Measurements from ENCODE around the gene SMAD1. TPM values are rescaled to one million over a fixed set of nuclear protein-coding genes. Genes with fewer than 3 reads are reported as not detected.

SMAD1 gene
- total RNA-seq, 1 experiment from 2014 or later: 15.4 TPM

DNA sequence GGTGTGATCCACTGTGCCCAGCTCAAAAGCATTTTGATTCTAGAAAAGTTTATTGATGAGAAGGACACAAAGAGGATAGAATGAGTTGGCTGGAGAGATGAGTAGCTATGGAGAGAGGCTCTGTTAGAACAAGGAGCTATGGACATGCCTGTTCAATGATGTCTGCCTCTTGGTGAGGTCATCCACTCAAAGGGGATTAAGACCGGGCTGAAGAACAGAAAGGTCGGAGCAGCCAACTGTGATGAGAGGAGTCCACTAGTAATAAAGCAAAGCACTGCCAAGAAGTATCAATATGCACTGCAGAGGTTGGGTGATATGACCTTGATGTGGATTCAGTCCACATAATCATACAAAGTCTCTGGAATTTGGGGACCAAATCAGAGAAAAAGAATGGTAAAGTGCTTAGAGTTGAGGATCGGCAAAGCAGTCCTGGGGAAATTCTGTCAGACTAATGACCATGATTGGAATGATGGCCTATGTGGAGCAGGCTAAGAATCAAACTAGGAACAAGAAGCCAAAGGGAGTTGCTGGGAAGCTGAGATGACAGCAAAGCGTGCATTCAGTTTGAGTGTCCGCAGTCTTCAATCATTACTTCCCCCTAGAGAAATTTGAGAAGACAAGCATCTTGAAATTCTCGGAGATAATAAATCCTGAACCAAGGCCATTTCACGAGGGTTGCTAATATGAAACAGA is 81.8 kb downstream of the SMAD1 start:
- TF ChIP-seq ZNF416 (CRISPR knock-in tag; IDR thresholded peaks at IDR 0.05): no peak
- no peak for TF ChIP-seq GTF2I (CRISPR knock-in tag; conservative IDR thresholded peaks at IDR 0.05)
- TF ChIP-seq FOXJ3 (CRISPR knock-in tag; IDR thresholded peaks at IDR 0.05; ENCODE audit: borderline replicate concordance): no peak
- TF ChIP-seq, protein P1, sequence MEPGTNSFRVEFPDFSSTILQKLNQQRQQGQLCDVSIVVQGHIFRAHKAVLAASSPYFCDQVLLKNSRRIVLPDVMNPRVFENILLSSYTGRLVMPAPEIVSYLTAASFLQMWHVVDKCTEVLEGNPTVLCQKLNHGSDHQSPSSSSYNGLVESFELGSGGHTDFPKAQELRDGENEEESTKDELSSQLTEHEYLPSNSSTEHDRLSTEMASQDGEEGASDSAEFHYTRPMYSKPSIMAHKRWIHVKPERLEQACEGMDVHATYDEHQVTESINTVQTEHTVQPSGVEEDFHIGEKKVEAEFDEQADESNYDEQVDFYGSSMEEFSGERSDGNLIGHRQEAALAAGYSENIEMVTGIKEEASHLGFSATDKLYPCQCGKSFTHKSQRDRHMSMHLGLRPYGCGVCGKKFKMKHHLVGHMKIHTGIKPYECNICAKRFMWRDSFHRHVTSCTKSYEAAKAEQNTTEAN (CRISPR knock-in tag; IDR thresholded peaks at IDR 0.05): no peak
- no peak for TF ChIP-seq GRHL2 (CRISPR knock-in tag; IDR thresholded peaks at IDR 0.05; ENCODE audit: insufficient replicate concordance, severe bottlenecking)
- TF ChIP-seq, protein P2, sequence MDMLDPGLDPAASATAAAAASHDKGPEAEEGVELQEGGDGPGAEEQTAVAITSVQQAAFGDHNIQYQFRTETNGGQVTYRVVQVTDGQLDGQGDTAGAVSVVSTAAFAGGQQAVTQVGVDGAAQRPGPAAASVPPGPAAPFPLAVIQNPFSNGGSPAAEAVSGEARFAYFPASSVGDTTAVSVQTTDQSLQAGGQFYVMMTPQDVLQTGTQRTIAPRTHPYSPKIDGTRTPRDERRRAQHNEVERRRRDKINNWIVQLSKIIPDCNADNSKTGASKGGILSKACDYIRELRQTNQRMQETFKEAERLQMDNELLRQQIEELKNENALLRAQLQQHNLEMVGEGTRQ (CRISPR knock-in tag; IDR thresholded peaks at IDR 0.05): no peak
- TF ChIP-seq, protein P3, sequence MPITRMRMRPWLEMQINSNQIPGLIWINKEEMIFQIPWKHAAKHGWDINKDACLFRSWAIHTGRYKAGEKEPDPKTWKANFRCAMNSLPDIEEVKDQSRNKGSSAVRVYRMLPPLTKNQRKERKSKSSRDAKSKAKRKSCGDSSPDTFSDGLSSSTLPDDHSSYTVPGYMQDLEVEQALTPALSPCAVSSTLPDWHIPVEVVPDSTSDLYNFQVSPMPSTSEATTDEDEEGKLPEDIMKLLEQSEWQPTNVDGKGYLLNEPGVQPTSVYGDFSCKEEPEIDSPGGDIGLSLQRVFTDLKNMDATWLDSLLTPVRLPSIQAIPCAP (CRISPR knock-in tag; IDR thresholded peaks at IDR 0.05): no peak
- TF ChIP-seq, protein P4, sequence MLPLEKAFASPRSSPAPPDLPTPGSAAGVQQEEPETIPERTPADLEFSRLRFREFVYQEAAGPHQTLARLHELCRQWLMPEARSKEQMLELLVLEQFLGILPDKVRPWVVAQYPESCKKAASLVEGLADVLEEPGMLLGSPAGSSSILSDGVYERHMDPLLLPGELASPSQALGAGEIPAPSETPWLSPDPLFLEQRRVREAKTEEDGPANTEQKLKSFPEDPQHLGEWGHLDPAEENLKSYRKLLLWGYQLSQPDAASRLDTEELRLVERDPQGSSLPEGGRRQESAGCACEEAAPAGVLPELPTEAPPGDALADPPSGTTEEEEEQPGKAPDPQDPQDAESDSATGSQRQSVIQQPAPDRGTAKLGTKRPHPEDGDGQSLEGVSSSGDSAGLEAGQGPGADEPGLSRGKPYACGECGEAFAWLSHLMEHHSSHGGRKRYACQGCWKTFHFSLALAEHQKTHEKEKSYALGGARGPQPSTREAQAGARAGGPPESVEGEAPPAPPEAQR (CRISPR knock-in tag; IDR thresholded peaks at IDR 0.05): no peak
- TF ChIP-seq, protein P5, sequence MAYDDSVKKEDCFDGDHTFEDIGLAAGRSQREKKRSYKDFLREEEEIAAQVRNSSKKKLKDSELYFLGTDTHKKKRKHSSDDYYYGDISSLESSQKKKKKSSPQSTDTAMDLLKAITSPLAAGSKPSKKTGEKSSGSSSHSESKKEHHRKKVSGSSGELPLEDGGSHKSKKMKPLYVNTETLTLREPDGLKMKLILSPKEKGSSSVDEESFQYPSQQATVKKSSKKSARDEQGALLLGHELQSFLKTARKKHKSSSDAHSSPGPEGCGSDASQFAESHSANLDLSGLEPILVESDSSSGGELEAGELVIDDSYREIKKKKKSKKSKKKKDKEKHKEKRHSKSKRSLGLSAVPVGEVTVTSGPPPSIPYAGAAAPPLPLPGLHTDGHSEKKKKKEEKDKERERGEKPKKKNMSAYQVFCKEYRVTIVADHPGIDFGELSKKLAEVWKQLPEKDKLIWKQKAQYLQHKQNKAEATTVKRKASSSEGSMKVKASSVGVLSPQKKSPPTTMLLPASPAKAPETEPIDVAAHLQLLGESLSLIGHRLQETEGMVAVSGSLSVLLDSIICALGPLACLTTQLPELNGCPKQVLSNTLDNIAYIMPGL (CRISPR knock-in tag; IDR thresholded peaks at IDR 0.05): no peak
- TF ChIP-seq ZNF317 (CRISPR knock-in tag; IDR thresholded peaks at IDR 0.05; ENCODE audit: borderline replicate concordance, low read depth): no peak
- TF ChIP-seq, protein P6, sequence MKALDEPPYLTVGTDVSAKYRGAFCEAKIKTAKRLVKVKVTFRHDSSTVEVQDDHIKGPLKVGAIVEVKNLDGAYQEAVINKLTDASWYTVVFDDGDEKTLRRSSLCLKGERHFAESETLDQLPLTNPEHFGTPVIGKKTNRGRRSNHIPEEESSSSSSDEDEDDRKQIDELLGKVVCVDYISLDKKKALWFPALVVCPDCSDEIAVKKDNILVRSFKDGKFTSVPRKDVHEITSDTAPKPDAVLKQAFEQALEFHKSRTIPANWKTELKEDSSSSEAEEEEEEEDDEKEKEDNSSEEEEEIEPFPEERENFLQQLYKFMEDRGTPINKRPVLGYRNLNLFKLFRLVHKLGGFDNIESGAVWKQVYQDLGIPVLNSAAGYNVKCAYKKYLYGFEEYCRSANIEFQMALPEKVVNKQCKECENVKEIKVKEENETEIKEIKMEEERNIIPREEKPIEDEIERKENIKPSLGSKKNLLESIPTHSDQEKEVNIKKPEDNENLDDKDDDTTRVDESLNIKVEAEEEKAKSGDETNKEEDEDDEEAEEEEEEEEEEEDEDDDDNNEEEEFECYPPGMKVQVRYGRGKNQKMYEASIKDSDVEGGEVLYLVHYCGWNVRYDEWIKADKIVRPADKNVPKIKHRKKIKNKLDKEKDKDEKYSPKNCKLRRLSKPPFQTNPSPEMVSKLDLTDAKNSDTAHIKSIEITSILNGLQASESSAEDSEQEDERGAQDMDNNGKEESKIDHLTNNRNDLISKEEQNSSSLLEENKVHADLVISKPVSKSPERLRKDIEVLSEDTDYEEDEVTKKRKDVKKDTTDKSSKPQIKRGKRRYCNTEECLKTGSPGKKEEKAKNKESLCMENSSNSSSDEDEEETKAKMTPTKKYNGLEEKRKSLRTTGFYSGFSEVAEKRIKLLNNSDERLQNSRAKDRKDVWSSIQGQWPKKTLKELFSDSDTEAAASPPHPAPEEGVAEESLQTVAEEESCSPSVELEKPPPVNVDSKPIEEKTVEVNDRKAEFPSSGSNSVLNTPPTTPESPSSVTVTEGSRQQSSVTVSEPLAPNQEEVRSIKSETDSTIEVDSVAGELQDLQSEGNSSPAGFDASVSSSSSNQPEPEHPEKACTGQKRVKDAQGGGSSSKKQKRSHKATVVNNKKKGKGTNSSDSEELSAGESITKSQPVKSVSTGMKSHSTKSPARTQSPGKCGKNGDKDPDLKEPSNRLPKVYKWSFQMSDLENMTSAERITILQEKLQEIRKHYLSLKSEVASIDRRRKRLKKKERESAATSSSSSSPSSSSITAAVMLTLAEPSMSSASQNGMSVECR (CRISPR knock-in tag; IDR thresholded peaks at IDR 0.05; ENCODE audit: borderline replicate concordance): no peak
- TF ChIP-seq SMAD4 (CRISPR knock-in tag; IDR thresholded peaks at IDR 0.05): no peak
- no peak for TF ChIP-seq GABPB1 (CRISPR knock-in tag; IDR thresholded peaks at IDR 0.05)
- TF ChIP-seq, protein P7, sequence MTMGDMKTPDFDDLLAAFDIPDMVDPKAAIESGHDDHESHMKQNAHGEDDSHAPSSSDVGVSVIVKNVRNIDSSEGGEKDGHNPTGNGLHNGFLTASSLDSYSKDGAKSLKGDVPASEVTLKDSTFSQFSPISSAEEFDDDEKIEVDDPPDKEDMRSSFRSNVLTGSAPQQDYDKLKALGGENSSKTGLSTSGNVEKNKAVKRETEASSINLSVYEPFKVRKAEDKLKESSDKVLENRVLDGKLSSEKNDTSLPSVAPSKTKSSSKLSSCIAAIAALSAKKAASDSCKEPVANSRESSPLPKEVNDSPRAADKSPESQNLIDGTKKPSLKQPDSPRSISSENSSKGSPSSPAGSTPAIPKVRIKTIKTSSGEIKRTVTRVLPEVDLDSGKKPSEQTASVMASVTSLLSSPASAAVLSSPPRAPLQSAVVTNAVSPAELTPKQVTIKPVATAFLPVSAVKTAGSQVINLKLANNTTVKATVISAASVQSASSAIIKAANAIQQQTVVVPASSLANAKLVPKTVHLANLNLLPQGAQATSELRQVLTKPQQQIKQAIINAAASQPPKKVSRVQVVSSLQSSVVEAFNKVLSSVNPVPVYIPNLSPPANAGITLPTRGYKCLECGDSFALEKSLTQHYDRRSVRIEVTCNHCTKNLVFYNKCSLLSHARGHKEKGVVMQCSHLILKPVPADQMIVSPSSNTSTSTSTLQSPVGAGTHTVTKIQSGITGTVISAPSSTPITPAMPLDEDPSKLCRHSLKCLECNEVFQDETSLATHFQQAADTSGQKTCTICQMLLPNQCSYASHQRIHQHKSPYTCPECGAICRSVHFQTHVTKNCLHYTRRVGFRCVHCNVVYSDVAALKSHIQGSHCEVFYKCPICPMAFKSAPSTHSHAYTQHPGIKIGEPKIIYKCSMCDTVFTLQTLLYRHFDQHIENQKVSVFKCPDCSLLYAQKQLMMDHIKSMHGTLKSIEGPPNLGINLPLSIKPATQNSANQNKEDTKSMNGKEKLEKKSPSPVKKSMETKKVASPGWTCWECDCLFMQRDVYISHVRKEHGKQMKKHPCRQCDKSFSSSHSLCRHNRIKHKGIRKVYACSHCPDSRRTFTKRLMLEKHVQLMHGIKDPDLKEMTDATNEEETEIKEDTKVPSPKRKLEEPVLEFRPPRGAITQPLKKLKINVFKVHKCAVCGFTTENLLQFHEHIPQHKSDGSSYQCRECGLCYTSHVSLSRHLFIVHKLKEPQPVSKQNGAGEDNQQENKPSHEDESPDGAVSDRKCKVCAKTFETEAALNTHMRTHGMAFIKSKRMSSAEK (CRISPR knock-in tag; IDR thresholded peaks at IDR 0.05; ENCODE audit: borderline replicate concordance): no peak
- TF ChIP-seq MYBL2 (CRISPR knock-in tag; IDR thresholded peaks at IDR 0.05): no peak
- no peak for TF ChIP-seq ZNF263 (CRISPR knock-in tag; IDR thresholded peaks at IDR 0.05; ENCODE audit: low read depth)
- TF ChIP-seq IRF2 (CRISPR knock-in tag; IDR thresholded peaks at IDR 0.05; ENCODE audit: borderline replicate concordance, low read depth): no peak
- no peak for TF ChIP-seq NR2C2 (CRISPR knock-in tag; IDR thresholded peaks at IDR 0.05)
- TF ChIP-seq PRRX2 (CRISPR knock-in tag; IDR thresholded peaks at IDR 0.05): no peak
- Mint-ChIP-seq H3K4me3 (no peak overlapping the region), H3K27me3 (ENCODE audit: low read depth) (peaks cover 5% of the 10 kb centered on the region; the same call in 1 of the 2 replicates), H3K4me1 (no peaks in the 10 kb centered on the region), H3K9me3 (peaks cover 34% of the 10 kb centered on the region), H3K27ac (no peak overlapping the region), H3K36me3 (peaks cover 14% of the 10 kb centered on the region)
- ATAC-seq: no peak
- DNase-seq (ENCODE audit: low spot score): no peak
- ChIA-PET CTCF (no interaction called here), POLR2A (no interaction called here)
